H9 (cell line): Measurements from ENCODE around the gene GPC6. TPM values are rescaled to one million over a fixed set of nuclear protein-coding genes. Genes with fewer than 3 reads are reported as not detected.

Experiments used
- DNase-seq: peaks from one replicate; pipeline ENCODE4 v3.0.0-alpha.2; 2017
- H2AFZ ChIP-seq: one replicate; pipeline ENCODE4 v1.6.1; 2013; ENCODE audit warnings: mild to moderate bottlenecking, low read length, control low read depth, moderate library complexity
- H2AK5ac ChIP-seq: 2 replicates; pipeline ENCODE4 v1.6.1; 2013; ENCODE audit warnings: low read length, control low read depth, mixed read lengths; ENCODE audit not compliant: insufficient read length
- H2BK120ac ChIP-seq: one replicate; pipeline ENCODE4 v1.6.1; 2013; ENCODE audit warnings: low read depth, mild to moderate bottlenecking, low read length, control low read depth, inconsistent platforms; ENCODE audit not compliant: poor library complexity, severe bottlenecking
- H2BK12ac ChIP-seq: 2 replicates; pipeline ENCODE4 v1.6.1; 2013; ENCODE audit warnings: low read length, control low read depth, mixed read lengths, low read depth; ENCODE audit not compliant: insufficient read length
- H2BK15ac ChIP-seq: 2 replicates; pipeline ENCODE4 v1.6.1; 2013; ENCODE audit warnings: low read depth, low read length, control low read depth
- H2BK20ac ChIP-seq: one replicate; pipeline ENCODE4 v1.6.1; 2013; ENCODE audit warnings: low read depth, mild to moderate bottlenecking, low read length, control low read depth, inconsistent platforms; ENCODE audit not compliant: poor library complexity, severe bottlenecking
- H2BK5ac ChIP-seq: 2 replicates; pipeline ENCODE4 v1.6.1; 2013; ENCODE audit warnings: low read length, control low read depth, mixed read lengths; ENCODE audit not compliant: insufficient read length
- H3K14ac ChIP-seq: 2 replicates; pipeline ENCODE4 v1.6.1; 2013; ENCODE audit warnings: low read length, control low read depth; ENCODE audit not compliant: insufficient read depth
- H3K18ac ChIP-seq: 2 replicates; pipeline ENCODE4 v1.6.1; 2013; ENCODE audit warnings: low read depth, mild to moderate bottlenecking, mixed read lengths, low read length, control low read depth; ENCODE audit not compliant: insufficient read length
- H3K23ac ChIP-seq: 2 replicates; pipeline ENCODE4 v1.6.1; 2013; ENCODE audit warnings: low read length, control low read depth, mixed read lengths, low read depth; ENCODE audit not compliant: insufficient read length
- H3K23me2 ChIP-seq: 2 replicates; pipeline ENCODE4 v1.6.1; 2013; ENCODE audit warnings: low read depth, mild to moderate bottlenecking, mixed read lengths, low read length, control low read depth; ENCODE audit not compliant: insufficient read length, poor library complexity, severe bottlenecking
- H3K27ac ChIP-seq: 2 replicates; pipeline ENCODE4 v1.5.1; 2013; ENCODE audit warnings: low read length, control low read depth, mixed read lengths, low read depth; ENCODE audit not compliant: insufficient read length
- H3K27me3 ChIP-seq: 2 replicates; pipeline ENCODE4 v1.6.1; 2013; ENCODE audit warnings: low read length, control low read depth, inconsistent platforms; ENCODE audit not compliant: insufficient read depth
- H3K4ac ChIP-seq: 2 replicates; pipeline ENCODE4 v1.6.1; 2013; ENCODE audit warnings: low read depth, mild to moderate bottlenecking, control low read depth, inconsistent platforms, low read length, moderate library complexity
- H3K4me1 ChIP-seq: 2 replicates; pipeline ENCODE4 v1.6.1; 2013; ENCODE audit warnings: low read length, control low read depth, inconsistent platforms; ENCODE audit not compliant: insufficient read depth
- H3K4me2 ChIP-seq: 2 replicates; pipeline ENCODE4 v1.6.1; 2013; ENCODE audit warnings: low read length, control low read depth, mixed read lengths; ENCODE audit not compliant: insufficient read length, insufficient read depth
- H3K56ac ChIP-seq: 2 replicates; pipeline ENCODE4 v1.6.1; 2013; ENCODE audit warnings: low read depth, mild to moderate bottlenecking, mixed read lengths, low read length, control low read depth; ENCODE audit not compliant: insufficient read length
- H3K79me1 ChIP-seq: 2 replicates; pipeline ENCODE4 v1.6.1; 2013; ENCODE audit warnings: low read depth, mild to moderate bottlenecking, moderate library complexity, low read length, control low read depth, inconsistent platforms; ENCODE audit not compliant: insufficient read depth, poor library complexity, severe bottlenecking
- H3K79me2 ChIP-seq: 2 replicates; pipeline ENCODE4 v1.6.1; 2013; ENCODE audit warnings: low read length, control low read depth, inconsistent platforms; ENCODE audit not compliant: insufficient read depth
- H3K9ac ChIP-seq: 2 replicates; pipeline ENCODE4 v1.6.1; 2013; ENCODE audit warnings: low read length, control low read depth, mixed read lengths; ENCODE audit not compliant: insufficient read length; ENCODE audit errors: extremely low read depth
- H3K9me3 ChIP-seq: one replicate; pipeline ENCODE4 v1.6.1; 2013; ENCODE audit warnings: low read depth, low read length, inconsistent platforms; ENCODE audit not compliant: control insufficient read depth
- H3T11ph ChIP-seq: one replicate; pipeline ENCODE4 v1.6.1; 2013; ENCODE audit warnings: mild to moderate bottlenecking, low read length, control low read depth, inconsistent platforms
- H4K20me1 ChIP-seq: one replicate; pipeline ENCODE4 v1.6.1; 2013; ENCODE audit not compliant: control insufficient read depth, insufficient read length, insufficient read depth
- H4K5ac ChIP-seq: 2 replicates; pipeline ENCODE4 v1.6.1; 2013; ENCODE audit warnings: low read depth, mild to moderate bottlenecking, mixed read lengths, low read length, control low read depth; ENCODE audit not compliant: insufficient read length
- H4K8ac ChIP-seq: replicated peaks from 2 replicates; pipeline ENCODE4 v1.6.1; 2013; ENCODE audit warnings: low read length, control low read depth, mixed read lengths, low read depth; ENCODE audit not compliant: insufficient read length
- H4K91ac ChIP-seq: 2 replicates; pipeline ENCODE4 v1.6.1; 2013; ENCODE audit warnings: low read depth, mild to moderate bottlenecking, moderate library complexity, mixed read lengths, low read length, control low read depth; ENCODE audit not compliant: insufficient read length
- H3K27ac Mint-ChIP-seq, 3 experiments: 2 replicates in 2 of 3; 3 replicates in 1 of 3; pipeline ENCODE4 v1.8.0; 2020 to 2021; ENCODE audit warnings: mixed read lengths in 3 of 3, mild to moderate bottlenecking in 1 of 3, moderate library complexity in 1 of 3
- H3K27me3 Mint-ChIP-seq: 2 replicates; pipeline ENCODE4 v1.8.0; 2021; ENCODE audit warnings: low read depth, mild to moderate bottlenecking, moderate library complexity, mixed read lengths
- H3K36me3 Mint-ChIP-seq, 3 experiments: 2 replicates in 2 of 3; 3 replicates in 1 of 3; pipeline ENCODE4 v1.8.0; 2020 to 2021; ENCODE audit warnings: low read depth in 3 of 3, mixed read lengths in 3 of 3; ENCODE audit not compliant: insufficient read depth in 1 of 3
- H3K4me1 Mint-ChIP-seq, 2 experiments: 2 replicates each; pipeline ENCODE4 v1.8.0; 2020; ENCODE audit warnings: mixed read lengths in 2 of 2
- H3K4me3 Mint-ChIP-seq, 2 experiments: 2 replicates in 1 of 2; 3 replicates in 1 of 2; pipeline ENCODE4 v1.8.0; 2020 to 2021; ENCODE audit warnings: mild to moderate bottlenecking in 2 of 2, mixed read lengths in 2 of 2, moderate library complexity in 1 of 2
- H3K9me3 Mint-ChIP-seq, 2 experiments: 2 replicates in 1 of 2; 3 replicates in 1 of 2; pipeline ENCODE4 v1.8.0; 2020; ENCODE audit warnings: mild to moderate bottlenecking in 2 of 2, mixed read lengths in 2 of 2, moderate library complexity in 1 of 2
- CTCF ChIP-seq: fragments of 200-600 bp; sonication (generic); conservative IDR thresholded peaks from 3 replicates; pipeline ENCODE4 v1.8.0; 2021; ENCODE audit warnings: antibody characterized with exemption, mild to moderate bottlenecking
- WGBS: extraction: QIAGEN DNeasy Blood & Tissue Kit; methylation state at CpG from one replicate; pipeline ENCODE4 v1.1.7; 2013; ENCODE audit warnings: missing lambda C conversion rate, low lambda C conversion rate, mixed read lengths; ENCODE audit not compliant: insufficient read length; ENCODE audit errors: extremely low coverage; 5-methylcytosine and 5-hydroxymethylcytosine counted together
- total RNA-seq: library from RNA; stranded (reverse); gene quantifications from 2 replicates; pipeline ENCODE4 v1.2.1, GENCODE V29; 2021

Gene GPC6
- total RNA-seq, 1 experiment from 2014 or later = 15.6 TPM

GRCh38 chr13:94140027-94140426 lies 913.4 kb downstream of the GPC6 start:
- Histone ChIP-seq H3K4me1 (peaks cover 9% of the 10 kb centered on the region; the same call in 1 of the 2 replicates), H3K23me2 (no peaks in the 10 kb centered on the region), H2BK15ac (no peak overlapping the region), H3K4me2 (no peak overlapping the region), H2BK12ac (no peak overlapping the region), H4K20me1 (no peaks in the 10 kb centered on the region), H3K27me3 (peaks cover 45% of the 10 kb centered on the region), H2BK5ac (no peak overlapping the region), H3T11ph (no peak overlapping the region), H2AFZ (no peak overlapping the region), H3K27ac (no peak overlapping the region), H2BK20ac (no peak overlapping the region), H3K23ac (no peak overlapping the region), H4K91ac (no peak overlapping the region), H4K5ac (no peak overlapping the region), H2AK5ac (no peak overlapping the region), H3K9me3 (no peaks in the 10 kb centered on the region), H3K18ac (no peak overlapping the region), H4K8ac (no peak overlapping the region), H3K9ac (no peak overlapping the region), H3K4ac (no peak overlapping the region), H2BK120ac (no peak overlapping the region), H3K79me1 (no peaks in the 10 kb centered on the region), H3K14ac (no peak overlapping the region), H3K56ac (no peak overlapping the region), H3K79me2 (no peaks in the 10 kb centered on the region)
- peaks cover 49% of the 10 kb centered on the region for H3K27me3 Mint-ChIP-seq
- H3K9me3 Mint-ChIP-seq = no peaks in the 10 kb centered on the region
- H3K36me3 Mint-ChIP-seq = no peaks in the 10 kb centered on the region
- no peak overlapping the region for H3K27ac Mint-ChIP-seq
- no CpG with 5 or more reads among the region's 2 CpGs for WGBS
- no peak for DNase-seq
- H3K4me1 Mint-ChIP-seq = peaks cover 38 to 41% of the 10 kb centered on the region in 2 experiments
- TF ChIP-seq CTCF = no peak
- no peak overlapping the region for H3K4me3 Mint-ChIP-seq
